ENCODE data around the gene TDRD12.
"Not testable (repeated sequence)": the region's sequence is repeated elsewhere in the genome, so short reads cannot be mapped to it uniquely, and the experiment has no call there.

The TDRD12 gene

DNA sequence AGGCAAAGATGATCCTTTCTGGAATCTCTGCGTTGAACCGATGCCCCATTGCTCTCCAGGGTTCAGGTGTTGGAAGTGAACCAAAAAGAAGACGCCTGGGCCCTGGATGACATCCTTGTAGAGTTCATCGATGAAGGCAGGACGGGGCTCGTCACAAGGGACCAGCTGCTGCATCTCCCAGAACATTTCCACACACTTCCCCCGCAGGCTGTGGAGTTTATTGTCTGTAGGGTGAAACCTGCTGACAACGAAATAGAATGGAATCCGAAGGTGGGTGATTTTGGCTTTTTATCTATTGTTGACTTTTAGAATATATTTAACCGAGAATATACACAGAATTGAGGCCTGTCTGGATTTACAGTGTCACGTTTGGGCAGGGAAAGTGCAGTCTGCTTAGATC is 91.6 kb downstream of the TDRD12 start:
- DNase-seq: no peak

DNA sequence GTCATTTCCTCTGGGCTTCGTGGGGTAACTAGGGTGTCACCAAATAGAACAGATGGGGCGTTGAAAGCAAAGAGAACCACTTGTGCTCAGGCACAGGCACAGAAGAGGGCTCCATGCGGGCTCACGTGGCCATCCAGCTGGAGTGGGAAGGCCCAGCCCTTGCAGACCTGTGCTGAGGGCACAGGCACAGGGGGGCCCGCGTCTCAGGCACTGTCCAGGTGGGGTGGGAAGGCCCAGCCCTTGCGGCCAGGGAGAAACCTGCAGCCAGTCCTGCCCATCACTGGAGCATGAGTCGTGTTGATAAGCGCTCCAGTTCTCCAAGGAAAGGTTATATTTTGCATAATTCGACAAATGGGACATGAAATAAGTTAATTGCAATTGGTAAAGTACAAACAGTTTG is 92.5 kb downstream of the TDRD12 start:
- DNase-seq: no peak

DNA sequence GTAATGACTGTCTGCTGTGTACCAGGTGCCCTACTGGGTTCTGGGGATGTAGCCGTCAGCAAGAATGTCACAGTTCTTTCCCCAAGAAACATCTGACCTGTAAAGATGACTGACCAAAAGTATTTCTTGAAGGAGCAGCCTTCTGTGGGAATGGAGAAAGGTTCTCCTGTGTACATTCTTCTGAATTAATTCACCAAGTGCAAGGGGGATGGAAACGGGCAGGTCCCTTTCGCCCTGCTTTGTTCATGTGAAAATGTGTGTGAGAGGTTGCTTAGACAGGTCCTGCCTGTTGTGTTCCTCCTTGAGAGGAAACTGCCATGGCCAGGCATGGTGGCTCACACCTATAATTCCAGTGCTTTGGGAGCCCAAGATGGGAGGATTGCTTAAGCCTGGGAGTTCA is 93.0 kb downstream of the TDRD12 start:
- no peak for DNase-seq

DNA sequence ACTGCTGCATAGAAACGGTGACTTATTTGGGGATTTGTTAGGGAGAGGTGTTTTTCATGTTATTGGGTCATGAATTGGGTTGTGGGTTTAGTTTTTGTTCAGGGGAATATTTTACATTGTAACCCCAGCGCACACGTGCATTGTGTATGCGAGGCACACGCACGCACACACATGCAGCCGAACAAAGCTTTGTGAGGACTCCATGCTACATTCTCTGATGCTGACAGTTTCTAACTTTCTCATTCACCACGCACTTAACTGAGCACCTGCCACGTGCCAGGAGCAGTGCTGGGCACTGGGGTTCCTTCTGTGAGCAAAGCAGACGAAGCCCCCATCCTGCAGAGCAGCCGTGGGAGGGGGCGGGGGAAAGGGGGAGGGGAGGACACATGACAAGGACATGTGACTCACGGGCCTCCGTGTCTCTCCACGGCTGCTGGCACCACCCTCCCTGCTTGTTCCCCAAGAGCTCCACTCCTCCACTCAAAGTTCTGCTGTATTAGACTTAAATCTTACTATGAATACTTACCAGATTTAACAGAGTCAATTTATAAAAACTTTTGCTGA is 94.4 kb downstream of the TDRD12 start:
- DNase-seq: no peak

DNA sequence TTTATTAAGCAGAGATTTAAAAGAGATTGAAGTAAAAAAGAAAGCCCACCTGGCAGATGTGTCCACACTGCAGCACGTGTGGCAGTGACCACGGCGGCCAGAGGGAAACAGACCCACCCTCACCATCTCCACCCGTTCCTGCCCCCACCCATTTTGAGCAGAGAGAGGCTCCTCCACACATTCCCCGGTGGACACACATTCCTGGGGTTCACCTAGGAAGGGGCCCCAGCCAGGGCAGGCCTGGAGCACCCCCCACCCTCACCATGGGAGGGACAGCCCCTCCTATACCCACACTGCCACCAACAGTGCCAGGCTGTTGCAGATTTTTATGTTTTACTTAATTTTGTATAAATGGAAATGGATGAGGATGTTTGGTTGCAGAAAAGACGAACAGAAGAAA is 95.1 kb downstream of the TDRD12 start:
- no peak for DNase-seq

DNA sequence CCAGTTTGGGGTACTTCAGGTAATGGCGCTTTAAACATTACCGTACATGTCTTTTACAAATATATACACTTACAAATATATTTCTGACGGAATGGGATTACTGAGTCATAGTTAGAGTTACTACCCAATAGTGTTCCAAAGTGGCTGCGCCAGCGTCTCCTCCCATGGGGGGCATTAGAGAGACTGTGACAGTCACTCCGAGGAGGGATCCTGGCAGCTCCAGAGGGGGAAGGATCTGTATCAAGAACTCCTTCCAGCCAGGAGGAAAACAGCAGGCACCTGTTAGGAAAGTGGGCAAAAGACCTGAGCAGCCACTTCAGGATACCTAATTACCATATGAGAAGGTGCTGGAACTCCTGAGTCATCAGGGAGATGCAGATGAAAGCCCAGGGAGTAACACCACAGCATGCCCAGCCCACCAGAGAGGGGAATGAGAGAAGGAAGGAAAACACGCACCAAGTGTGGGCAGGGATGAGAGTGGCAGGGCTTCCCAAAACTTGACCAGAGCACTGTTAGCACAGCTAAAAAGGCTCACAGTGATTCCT is 97.1 kb downstream of the TDRD12 start:
- no peak for DNase-seq

DNA sequence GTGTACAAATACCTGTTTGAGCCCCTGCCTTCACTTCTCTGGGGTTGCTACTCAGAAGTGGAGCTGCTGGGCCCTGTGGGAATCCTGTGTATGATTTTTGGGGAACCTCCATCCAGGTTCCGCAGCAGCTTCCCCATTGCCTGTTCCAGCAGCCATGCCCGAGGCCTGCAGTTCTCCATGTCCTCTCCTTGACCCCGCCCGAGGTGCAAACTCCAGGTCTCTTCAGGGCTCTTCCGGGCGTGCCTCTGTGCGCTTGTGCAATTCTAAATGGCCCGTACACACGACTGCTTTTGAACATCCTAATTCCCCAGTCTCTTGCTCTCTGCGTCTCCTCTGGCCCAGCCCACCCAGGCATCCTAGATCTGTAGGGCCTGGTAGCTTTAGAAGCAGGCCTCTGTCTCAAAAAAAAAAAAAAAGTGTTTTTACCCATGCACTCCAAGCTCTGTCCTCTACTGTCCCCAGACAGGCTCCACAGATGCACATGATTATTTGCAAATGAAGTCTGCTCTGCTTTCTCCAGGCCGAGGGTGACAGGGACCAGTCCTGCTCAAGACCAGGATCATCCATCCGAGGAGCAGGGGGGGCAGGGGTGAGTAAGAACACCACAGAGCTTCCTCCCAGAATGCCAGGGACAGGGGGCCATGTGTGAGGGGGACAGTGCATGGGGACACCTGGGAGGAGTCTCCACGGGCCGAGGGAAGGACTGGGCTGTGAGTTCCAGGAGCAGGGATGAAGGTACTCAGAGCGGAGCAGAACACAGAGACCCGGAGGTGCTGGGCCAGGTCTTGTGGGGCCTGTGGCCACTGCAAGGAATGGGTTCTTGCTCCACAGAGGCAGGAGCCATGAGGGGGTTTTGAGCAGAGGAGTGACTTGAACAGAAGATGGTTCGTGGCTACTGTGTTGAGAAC is 98.3 kb downstream of the TDRD12 start:
- DNase-seq: no peak

DNA sequence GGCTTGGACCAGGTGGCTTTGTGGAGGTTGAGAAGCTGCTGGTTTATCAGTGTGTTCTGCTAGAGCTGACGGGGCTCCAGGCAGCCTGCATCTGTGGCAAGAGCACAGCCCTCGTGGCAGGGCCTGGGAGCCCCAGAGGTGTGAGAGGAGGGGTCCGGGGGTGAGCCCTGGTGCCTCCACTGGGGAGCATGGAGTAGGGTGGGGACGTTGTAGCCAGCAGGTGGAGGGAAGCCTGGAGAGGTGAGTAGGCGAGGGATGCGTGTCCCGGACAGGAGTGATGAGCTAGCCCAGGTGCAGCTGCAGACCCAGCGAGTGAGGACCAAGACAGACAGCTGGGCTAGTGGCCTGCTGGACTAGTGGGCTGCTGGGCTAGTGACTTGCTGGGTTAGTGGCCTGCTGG is 99.0 kb downstream of the TDRD12 start:
- no peak for DNase-seq

DNA sequence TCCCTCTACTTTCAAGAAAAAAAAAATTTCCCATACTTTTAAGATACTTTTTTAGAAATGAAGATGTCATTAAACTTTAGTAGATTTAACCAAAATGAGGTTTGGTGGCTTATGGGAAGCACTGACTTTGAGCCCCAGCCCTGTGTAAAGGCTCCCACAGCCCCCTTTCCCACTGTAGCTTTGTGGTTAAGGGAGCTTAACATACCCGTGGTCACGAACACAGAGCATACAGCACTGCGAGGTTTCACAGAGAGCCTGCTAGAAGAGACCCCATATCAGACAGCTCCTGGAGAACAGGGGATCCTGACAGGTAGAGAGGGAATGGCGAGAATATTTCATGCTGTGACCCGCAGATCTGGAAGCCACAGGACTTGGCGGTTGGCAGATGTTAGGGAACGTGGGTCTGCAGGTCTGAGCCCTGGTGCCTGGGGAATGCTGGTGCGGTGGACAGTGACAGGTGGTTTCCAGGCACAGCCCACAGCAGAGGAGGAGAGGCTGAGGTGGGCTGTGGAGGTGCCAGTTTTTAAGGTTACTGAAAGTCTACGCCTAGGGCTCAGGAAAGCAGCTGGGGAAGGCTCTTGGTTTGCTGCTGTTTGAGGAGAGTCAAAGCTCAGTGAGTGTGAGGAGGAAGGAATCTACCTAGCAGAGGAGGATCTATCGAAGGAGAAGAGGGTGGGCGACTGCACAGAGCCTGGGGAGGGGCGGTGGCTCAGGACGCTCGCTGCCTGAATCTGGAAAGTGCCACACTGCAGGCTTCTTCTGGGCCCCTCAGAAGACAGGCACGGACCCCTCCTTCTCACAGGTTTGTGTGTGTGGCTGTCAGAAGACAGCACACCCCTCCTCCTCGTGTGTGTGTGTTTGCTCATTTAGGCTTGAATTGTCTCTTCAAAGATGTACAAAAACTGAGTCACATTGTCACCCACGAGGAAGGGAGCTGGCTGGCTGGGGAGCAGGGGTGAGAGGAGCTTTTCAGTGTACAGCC is 100.1 kb downstream of the TDRD12 start:
- no peak for DNase-seq

DNA sequence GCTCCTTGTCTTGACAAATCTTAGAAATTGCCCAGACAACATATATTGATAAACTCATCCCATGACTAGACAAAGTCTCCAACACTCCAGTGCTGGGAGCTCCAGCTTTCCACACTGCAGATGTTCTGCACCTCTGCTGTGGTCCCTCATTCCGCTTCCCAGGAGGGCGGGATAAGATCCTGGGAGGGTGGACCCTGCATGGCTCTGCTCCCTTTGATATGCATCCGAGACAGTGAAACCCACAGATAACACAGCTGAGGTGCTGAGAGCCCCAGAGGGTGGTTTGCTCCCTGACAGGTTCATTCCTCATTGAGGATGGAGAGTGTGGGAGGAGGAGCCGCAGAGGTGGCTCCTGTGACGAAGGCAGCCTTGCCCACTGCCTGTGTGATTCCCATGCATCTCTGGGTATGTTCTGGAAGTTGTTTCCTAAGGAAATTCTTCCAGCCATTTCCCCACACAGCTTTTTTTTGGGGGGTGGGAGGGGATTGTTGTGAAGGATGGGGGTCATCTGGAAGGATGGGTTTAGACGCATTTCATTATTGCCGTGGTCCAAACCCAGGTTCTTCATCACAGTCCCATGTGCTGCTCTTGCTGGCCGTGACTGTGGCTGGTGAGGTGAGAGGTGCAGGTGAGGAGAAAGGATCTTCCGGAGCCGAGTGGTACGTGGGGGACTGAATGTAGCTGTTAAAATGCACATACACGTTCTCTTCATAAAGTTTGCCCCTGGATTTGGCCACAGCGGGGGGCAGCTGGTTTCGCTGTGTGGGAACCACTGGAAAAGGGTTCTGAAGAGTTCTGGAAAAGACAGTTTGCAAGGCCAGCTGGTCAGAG is 103.6 kb downstream of the TDRD12 start:
- DNase-seq: no peak

DNA sequence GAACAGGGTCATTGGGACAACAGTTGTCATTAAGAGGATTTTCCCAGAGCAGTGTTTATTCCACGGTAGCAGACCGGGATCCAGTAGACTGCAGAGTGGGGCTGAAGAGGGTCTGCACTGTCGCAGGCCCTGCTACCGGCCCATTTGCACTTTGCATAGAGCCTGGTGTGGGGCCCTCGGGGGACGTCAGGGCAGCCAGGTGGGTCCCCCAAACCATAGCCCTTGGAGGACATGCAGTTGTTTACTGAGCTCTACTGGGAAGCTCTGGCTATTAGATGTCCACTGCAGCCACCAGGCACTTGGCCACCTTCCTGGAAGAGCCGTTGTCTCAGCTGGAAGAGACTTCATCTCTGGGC is 104.2 kb downstream of the TDRD12 start:
- DNase-seq: no peak

DNA sequence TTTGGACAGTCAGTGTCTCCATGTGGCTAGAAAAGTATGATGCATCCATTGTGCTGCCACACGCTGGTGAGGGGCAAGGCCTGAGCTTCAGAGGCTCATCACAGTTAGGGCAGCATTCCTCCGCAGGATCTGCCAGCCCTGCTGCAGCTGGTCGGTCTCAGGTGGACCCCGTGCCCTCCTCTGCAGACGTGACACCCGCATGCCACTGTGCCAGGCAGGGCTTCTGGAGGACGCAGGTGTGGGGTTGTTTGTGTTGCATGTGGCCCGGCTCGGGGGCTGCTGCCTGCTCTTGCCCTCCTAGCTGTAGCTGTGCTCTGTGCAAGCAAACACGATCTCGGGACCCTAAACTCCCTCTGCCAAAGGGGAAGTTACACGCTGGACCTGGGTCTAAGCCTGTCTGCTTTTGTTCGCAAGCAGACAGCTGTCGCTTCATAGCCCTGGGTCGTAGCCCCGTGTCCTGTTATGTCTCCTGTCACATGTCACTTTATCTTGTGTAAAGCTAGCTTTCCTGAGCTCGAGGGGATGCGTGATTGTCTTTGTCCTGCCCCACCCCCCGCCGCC is 104.7 kb downstream of the TDRD12 start:
- DNase-seq: no peak

DNA sequence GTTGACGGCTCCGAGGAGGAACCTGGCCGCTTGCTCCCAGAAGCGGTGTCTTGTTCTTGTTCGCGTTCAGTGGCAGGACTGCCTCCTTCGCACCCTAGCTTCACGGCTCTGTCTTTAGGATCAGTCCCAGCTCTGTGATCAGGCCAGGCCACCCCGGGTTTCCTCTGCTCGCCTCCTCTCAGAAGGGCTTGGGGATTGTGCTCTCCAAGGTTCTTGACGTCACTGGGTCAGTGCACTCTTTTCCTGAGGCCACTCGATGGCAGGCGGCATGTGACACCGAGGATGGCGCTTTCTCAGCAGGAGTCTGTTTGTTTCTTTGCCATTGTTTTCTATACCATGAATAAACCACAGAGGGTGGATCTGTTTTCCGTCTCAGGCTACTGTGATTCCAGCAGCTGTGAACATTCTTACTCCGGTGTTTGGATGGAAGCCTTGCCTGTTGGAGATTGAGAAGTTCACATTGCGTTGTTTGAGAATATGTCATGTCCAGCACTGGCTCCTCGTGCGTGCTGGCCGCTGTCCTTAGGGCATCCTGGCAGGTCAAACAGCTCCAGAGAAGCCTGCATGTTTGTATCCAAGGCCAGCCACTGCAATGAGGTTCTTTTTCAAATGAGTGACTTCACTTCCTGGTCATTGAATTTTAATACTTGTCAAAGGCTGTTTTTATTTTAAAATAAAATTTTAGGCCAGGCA is 105.5 kb downstream of the TDRD12 start:
- no peak for DNase-seq

DNA sequence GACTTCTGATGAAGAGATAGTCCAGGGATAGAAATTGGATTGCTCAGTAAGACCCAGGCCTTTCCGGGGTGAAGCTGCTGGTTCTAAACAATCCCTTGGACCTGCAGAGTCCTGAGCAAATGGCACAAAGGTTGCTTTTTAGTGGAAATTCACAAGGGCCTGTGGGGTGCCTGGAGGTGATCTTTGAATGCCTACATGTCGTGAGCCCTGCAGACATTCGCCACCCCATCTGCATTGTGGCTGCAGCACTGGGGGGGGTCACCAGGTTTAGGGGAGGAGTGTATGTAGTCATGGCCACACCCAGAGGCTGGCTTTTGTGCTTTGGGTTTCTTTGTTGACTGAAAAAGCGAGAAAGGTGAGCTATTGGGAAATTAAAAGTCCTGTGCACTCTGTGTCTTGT is 108.6 kb downstream of the TDRD12 start:
- DNase-seq: no peak

DNA sequence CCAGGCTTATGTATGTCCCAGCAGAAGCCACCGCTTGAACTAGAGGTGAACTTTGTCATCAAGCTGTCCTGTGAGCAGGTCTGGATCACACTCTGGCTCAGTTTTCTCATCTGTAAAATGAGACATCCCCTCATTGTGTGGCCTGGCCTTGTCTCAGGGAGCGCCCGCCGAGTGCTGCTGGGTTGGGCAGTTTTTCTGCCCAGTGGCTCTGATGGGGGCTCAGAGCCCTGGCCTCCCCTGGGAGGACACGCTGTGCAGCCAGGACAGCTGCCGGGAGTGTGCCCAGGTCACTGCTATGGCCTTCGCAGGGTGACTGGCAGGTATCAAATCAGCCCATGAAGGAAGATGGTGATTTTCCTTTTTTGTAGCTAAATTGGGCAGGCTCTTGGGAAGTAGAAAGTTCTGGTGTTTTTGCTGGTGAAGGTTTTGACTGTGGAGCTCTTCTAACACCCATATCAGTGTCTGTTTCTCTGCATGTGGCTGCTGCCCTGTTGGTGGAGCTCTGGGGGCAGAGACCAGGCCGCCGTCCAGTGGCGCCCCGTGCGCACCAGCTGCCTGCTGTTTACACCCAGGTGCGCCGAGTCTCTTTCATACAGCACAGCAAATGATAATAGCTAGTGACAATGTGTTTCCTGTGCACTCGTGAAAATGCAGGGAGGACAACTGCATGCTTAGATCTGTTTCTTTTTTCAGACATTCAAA is 109.2 kb downstream of the TDRD12 start:
- no peak for DNase-seq

DNA sequence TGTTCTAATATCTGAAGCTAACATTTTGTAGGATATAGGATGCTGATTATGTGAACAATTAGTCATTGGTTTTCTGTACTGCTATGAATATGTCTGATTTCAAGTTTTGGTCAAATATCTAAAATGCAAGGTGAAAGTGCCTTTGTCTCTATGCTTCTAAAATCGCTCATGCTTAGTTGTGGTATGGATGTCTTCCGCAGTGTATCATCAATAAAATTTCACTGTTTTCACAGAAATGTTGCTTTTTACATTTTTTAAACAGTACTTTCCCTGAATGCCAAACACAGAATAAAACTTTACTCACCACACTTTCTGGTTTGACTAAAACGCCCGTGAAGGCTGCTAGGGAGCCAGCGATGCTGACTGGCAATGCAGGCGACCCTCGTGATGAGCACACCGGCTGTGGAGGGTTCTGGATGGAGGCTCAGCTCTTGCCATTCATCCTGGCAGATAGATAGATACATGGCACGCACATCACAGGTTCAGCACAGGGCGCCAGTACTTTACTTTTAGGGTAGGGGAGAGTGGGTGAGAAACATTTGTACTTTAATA is 109.9 kb downstream of the TDRD12 start:
- no peak for DNase-seq

DNA sequence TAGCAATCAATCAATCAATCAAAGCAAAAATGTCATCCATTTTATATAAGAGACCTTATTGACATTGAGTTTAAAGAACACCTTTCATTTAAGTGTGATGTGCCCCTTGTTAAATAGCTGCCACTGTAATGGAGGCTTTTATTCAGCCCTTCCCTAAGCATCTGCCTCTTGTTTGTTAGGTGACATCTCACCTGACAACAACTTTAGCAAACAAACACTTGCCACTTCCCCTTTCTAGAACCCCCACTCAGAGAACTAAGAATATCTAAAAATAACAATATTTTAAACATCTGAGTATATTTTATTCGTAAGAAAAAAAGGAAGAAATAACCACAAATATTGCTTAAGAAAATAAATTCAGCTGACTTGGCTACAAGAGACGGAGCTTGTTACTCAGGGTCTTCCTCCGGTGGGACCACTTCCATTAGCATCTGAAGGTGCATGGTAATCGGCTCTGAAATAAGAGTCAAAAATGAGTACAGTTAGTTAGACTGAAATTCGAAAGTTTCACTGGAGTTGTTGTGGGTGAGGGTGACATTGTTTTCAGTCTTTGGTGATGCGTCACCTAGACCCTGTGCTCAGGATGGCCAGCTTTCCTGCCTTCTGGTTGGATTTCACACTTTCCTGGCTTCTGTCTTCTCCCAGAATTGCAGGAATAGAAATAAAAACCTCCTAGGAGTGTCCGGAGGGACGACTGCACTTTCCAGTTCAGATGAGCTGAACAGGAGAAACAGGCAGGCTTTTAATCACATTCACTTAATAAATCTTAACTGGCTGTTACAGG is 110.9 kb downstream of the TDRD12 start:
- peak; percentile 30 for DNase-seq

DNA sequence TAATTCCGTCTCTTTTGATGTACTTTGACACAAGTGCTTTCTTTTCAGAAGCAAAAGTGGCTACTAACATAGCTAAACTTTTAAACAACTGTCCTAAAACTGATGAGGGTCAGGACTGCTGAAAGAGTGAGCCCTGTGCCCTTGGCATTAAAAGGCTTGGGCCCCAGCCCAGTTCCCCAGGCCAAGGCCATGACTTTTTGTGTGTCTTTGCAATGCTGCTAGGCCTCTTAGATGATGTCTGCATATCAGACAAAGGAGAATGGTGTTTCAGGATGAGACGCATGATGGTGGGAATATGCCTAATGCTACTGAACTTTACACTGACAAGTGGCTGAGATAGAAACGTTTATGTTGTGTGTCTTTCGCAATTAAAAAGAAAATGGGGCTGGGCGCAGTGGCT is 112.0 kb downstream of the TDRD12 start:
- no peak for DNase-seq

DNA sequence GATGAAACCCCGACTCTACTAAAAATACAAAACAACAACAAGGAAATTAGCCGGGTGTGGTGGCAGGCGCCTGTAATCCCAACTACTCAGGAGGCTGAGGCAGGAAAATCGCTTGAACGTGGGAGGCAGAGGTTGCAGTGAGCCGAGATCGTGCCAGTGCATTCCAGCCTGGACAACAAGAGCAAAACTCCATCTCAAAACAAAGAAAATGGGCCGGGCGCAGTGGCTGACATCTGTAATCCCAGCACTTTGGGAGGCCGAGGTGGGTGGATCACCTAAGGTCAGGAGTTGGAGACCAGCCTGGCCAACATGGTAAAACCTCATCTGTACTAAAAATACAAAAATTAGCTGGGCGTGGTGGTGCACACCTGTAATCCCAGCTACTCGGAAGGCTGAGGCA is 112.5 kb downstream of the TDRD12 start:
- not testable (repeated sequence) for DNase-seq

DNA sequence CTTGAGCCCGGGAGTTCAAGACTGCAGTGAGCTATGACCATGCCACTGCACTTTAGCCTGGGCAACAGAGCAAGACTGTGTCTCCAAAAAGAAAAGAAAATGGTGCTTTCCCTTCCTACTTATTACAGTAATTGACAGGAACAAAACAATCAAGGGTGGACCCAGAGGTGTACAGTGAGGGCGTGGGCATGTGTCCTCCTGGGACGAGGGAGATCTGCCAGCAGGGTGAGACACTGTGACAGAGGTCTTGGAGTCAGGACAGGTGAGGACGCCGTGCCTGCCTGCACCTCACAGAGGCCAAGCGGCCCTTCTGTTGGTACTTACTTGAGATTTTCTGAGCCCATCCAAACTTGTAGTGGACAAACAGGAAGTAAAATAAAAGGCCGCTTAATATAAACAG is 113.3 kb downstream of the TDRD12 start:
- DNase-seq: not testable (repeated sequence)

Measured in HCEC 1CT (cell line).